RWPE2 (cell line): ENCODE results near the gene MIDN.
"Not testable (repeated sequence)": the region's sequence is repeated elsewhere in the genome, so short reads cannot be mapped to it uniquely, and the experiment has no call there.

Source experiments
- ATAC-seq: fragments of 200-7000 bp; cut with Tn5 transposase; 3 replicates; pipeline ENCODE4 v1.9.1; 2021; ENCODE audit warnings: low read depth
- DNase-seq: peaks from one replicate; pipeline ENCODE4 v3.0.0-alpha.2; 2020; ENCODE audit warnings: low spot score
- H3K27ac ChIP-seq: fragments of 450-650 bp; 2 replicates; pipeline ENCODE4 v1.5.1; 2017; ENCODE audit warnings: mild to moderate bottlenecking; ENCODE audit not compliant: poor library complexity, severe bottlenecking
- H3K27me3 ChIP-seq: fragments of 250-450 bp; sonication (Bioruptor Pico); 2 replicates; pipeline ENCODE4 v1.5.1; 2021; ENCODE audit warnings: mild to moderate bottlenecking, moderate library complexity; ENCODE audit not compliant: insufficient read depth, poor library complexity, severe bottlenecking
- H3K36me3 ChIP-seq: fragments of 250-450 bp; sonication (Bioruptor Pico); 2 replicates; pipeline ENCODE4 v1.5.1; 2020; ENCODE audit warnings: low read depth, mild to moderate bottlenecking, moderate library complexity
- H3K4me1 ChIP-seq: fragments of 250-450 bp; sonication (Bioruptor Pico); 2 replicates; pipeline ENCODE4 v1.5.1; 2021; ENCODE audit warnings: mild to moderate bottlenecking, moderate library complexity; ENCODE audit not compliant: insufficient read depth, poor library complexity, severe bottlenecking
- H3K4me3 ChIP-seq: fragments of 250-450 bp; sonication (Bioruptor Pico); 2 replicates; pipeline ENCODE4 v1.5.1; 2021; ENCODE audit warnings: mild to moderate bottlenecking, moderate library complexity; ENCODE audit not compliant: severe bottlenecking
- H3K9me3 ChIP-seq: fragments of 250-450 bp; sonication (Bioruptor Pico); 2 replicates; pipeline ENCODE4 v1.5.1; 2021; ENCODE audit warnings: mild to moderate bottlenecking, moderate library complexity; ENCODE audit not compliant: severe bottlenecking
- CTCF ChIP-seq: fragments of 450-650 bp; IDR thresholded peaks from one replicate; pipeline ENCODE4 v1.5.1; 2017; ENCODE audit warnings: mild to moderate bottlenecking, moderate library complexity; ENCODE audit not compliant: poor library complexity, severe bottlenecking

The MIDN gene

GRCh38 chr19:1206864-1207450 is 41.4 kb upstream of the MIDN start:
- Histone ChIP-seq H3K4me3 (peak overlapping the region; percentile 92), H3K4me1 (peaks cover 30% of the 10 kb centered on the region), H3K36me3 (peaks cover 9% of the 10 kb centered on the region), H3K9me3 (no peaks in the 10 kb centered on the region), H3K27ac (peak overlapping the region; percentile 93), H3K27me3 (no peaks in the 10 kb centered on the region)
- ATAC-seq (peak; percentile 2; the same call in 2 of the 3 replicates), DNase-seq (peak; percentile 64)
- TF ChIP-seq CTCF, result no peak

- peaks cover 39% of the 10 kb centered on the region for H3K4me1 ChIP-seq
- not testable (repeated sequence) for H3K4me3 ChIP-seq, H3K27me3 ChIP-seq, H3K9me3 ChIP-seq
- ATAC-seq (peak; percentile 43), DNase-seq (peak; percentile 83)
- H3K27ac ChIP-seq, result peak overlapping the region; percentile 93
- H3K36me3 ChIP-seq, result peaks cover 13% of the 10 kb centered on the region
Measured at GRCh38 chr19:1208830-1209229, 39.6 kb upstream of the MIDN start.

- peaks cover 53% of the 10 kb centered on the region for H3K4me1 ChIP-seq
- DNase-seq (peak; percentile 58), ATAC-seq (no peak)
- H3K4me3 ChIP-seq, result no peak overlapping the region
- peaks cover 13% of the 10 kb centered on the region for H3K36me3 ChIP-seq
- H3K27me3 ChIP-seq, result no peaks in the 10 kb centered on the region
- H3K9me3 ChIP-seq, result no peaks in the 10 kb centered on the region
- TF ChIP-seq CTCF, result no peak
- H3K27ac ChIP-seq, result peak overlapping the region; percentile 93
Measured at GRCh38 chr19:1210227-1210538, 38.2 kb upstream of the MIDN start.

GRCh38 chr19:1211494-1212234 is 36.7 kb upstream of the MIDN start:
- DNase-seq (peak; percentile 64), ATAC-seq (no peak)
- no peaks in the 10 kb centered on the region for H3K27me3 ChIP-seq
- no peak overlapping the region for H3K4me3 ChIP-seq
- no peaks in the 10 kb centered on the region for H3K9me3 ChIP-seq
- H3K36me3 ChIP-seq, result peaks cover 13% of the 10 kb centered on the region
- no peak for TF ChIP-seq CTCF
- H3K4me1 ChIP-seq, result peaks cover 67% of the 10 kb centered on the region
- H3K27ac ChIP-seq, result peak overlapping the region; percentile 93

DNA sequence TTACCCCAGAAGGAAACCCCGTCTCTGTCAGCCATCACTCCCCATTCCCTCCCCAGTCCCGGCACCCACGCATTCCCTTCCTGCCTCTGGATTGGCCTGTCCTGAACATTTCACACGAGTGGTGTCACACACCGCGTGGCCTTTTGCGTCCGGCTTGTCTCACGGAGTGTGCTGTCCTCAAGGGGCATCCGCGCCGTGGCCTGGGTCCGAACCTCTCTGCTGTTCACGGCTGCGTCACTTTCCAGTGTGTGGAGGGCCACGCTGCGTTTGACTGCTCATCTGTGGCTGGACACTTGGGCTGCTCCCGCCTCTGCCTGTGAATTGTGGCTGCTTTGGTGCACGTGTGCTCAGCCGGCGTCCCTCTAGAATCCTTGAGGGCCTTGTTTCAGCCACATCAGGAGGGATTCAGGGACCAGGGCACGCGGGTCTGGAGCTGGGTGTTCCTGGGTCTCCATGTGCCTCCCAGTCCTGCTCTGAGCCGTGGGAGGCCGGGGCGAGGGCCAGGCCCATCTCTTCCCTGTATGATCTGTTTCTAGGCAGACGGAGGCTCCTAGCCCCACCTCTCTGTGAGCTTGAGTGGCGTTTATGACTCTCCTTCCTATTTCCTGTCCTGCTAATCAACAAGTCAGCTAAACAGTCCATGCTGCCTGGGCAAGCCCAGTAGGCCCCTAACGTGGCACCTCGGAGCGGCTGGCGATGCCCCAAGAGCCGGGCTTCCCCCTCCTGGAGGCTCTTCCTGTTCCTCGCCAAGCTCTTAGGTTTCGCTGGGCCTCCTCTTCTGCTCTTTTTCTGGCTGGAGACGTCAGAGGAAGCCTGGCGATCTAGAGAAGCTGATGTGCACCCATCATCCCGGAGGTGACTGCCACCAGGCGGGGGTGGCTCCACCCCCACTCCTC is 34.7 kb upstream of the MIDN start:
- ATAC-seq (peak; percentile 69), DNase-seq (peak; percentile 81)
- peaks cover 70% of the 10 kb centered on the region for H3K4me1 ChIP-seq
- peaks cover 9% of the 10 kb centered on the region for H3K36me3 ChIP-seq
- H3K27me3 ChIP-seq, result no peaks in the 10 kb centered on the region
- no peak overlapping the region for H3K4me3 ChIP-seq
- peak overlapping the region; percentile 93 for H3K27ac ChIP-seq
- TF ChIP-seq CTCF, result no peak
- H3K9me3 ChIP-seq, result no peaks in the 10 kb centered on the region
